Mucosa of rectum (tissue), 2 donors: ENCODE measurements around the gene C12orf56.
"Not testable (repeated sequence)": the region's sequence is repeated elsewhere in the genome, so short reads cannot be mapped to it uniquely, and the experiment has no call there.

ENCODE experiments used
- H3K27ac ChIP-seq, 2 donors: one replicate each; pipeline ENCODE4 v1.7.0; 2013; ENCODE audit warnings: inconsistent platforms in 2 of 2, low read depth in 2 of 2, low read length in 2 of 2
- H3K27me3 ChIP-seq, 2 donors: one replicate each; pipeline ENCODE4 v1.7.0; 2013; ENCODE audit warnings: low read length in 2 of 2; ENCODE audit not compliant: control insufficient read depth in 2 of 2, insufficient read depth in 2 of 2
- H3K36me3 ChIP-seq, 2 donors: one replicate each; pipeline ENCODE4 v1.7.0; 2013; ENCODE audit warnings: low read length in 2 of 2; ENCODE audit not compliant: control insufficient read depth in 2 of 2, insufficient read depth in 2 of 2
- H3K4me1 ChIP-seq, 2 donors: one replicate each; pipeline ENCODE4 v1.7.0; 2013; ENCODE audit warnings: low read length in 2 of 2, mild to moderate bottlenecking in 1 of 2; ENCODE audit not compliant: control insufficient read depth in 2 of 2, insufficient read depth in 2 of 2
- H3K4me3 ChIP-seq, 2 donors: one replicate each; pipeline ENCODE4 v1.7.0; 2013; ENCODE audit warnings: low read length in 2 of 2
- H3K9ac ChIP-seq, 2 donors: one replicate each; pipeline ENCODE4 v1.7.0; 2013; ENCODE audit warnings: low read length in 2 of 2, low read depth in 1 of 2, mild to moderate bottlenecking in 1 of 2
- H3K9me3 ChIP-seq, 2 donors: one replicate each; pipeline ENCODE4 v1.7.0; 2013; ENCODE audit warnings: low read length in 2 of 2; ENCODE audit not compliant: control insufficient read depth in 2 of 2
- donor health status: healthy.
- donor health status: Normal muscosa, but diverticular disease.

The C12orf56 gene

DNA sequence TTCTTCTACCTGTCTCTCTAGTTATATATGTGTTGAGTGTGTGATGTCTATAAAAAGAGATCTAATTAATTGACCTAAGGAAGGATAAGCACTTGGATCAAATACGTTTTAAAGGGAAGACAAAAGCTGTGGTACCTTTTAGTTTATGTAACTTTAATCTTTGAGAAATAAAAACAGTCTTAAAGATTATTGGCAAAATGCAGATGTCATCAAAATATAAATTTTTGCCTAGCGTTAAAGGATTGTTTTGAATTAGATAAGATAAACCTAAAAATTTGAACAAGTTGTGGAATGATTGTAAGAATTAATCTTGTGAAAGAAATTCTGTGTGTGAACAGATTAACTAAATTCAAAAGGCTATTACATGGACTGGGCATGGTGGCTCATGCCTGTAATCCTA lies 42.9 kb downstream of the C12orf56 start:
- Histone ChIP-seq H3K9ac (no peak overlapping the region), H3K9me3 (no peaks in the 10 kb centered on the region), H3K27ac (no peak overlapping the region), H3K36me3 (no peaks in the 10 kb centered on the region), H3K4me1 (no peaks in the 10 kb centered on the region), H3K4me3 (no peak overlapping the region), H3K27me3 (no peaks in the 10 kb centered on the region)

DNA sequence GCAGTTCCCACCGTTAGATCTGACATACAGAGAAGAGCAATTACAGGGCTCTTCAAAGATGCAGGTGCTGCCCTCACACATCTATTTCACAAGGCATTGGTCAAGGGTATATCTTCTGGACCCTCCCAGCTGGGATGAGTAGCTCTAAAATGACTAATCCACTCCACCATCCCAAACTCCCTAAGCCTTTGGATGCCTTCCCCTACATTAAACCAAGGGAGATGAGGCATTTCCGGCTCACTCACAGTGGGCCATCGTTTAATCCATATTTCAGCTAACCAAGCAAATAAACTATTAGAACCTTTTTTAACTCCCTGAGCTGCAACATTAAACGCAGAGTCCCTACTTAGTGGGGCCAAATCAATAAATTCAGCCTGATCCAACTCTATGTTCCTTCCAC lies 45.9 kb downstream of the C12orf56 start:
- not testable (repeated sequence) for H3K36me3 ChIP-seq, H3K4me3 ChIP-seq, H3K9me3 ChIP-seq, H3K27me3 ChIP-seq, H3K4me1 ChIP-seq, H3K27ac ChIP-seq, H3K9ac ChIP-seq

DNA sequence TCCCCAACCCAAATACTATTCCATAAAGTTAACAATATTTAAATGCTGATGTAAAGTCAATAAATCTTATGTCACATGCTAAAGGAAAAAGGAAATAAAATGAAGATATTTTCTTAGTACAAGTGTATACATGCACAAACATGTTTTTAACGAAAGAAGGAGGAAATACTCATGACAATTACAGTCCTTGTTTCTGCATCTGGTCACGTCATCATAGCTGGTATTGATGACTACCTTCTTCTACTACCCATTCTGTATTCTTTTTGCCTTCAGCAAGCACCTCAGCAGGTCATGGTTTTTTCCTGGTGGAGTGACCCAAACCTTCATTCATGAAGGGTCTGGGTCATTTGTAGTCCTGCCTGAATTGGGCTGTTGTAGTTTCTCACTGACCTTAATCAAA lies 50.0 kb downstream of the C12orf56 start:
- not testable (repeated sequence) for H3K4me1 ChIP-seq, H3K9me3 ChIP-seq, H3K36me3 ChIP-seq, H3K4me3 ChIP-seq, H3K27me3 ChIP-seq, H3K9ac ChIP-seq, H3K27ac ChIP-seq

DNA sequence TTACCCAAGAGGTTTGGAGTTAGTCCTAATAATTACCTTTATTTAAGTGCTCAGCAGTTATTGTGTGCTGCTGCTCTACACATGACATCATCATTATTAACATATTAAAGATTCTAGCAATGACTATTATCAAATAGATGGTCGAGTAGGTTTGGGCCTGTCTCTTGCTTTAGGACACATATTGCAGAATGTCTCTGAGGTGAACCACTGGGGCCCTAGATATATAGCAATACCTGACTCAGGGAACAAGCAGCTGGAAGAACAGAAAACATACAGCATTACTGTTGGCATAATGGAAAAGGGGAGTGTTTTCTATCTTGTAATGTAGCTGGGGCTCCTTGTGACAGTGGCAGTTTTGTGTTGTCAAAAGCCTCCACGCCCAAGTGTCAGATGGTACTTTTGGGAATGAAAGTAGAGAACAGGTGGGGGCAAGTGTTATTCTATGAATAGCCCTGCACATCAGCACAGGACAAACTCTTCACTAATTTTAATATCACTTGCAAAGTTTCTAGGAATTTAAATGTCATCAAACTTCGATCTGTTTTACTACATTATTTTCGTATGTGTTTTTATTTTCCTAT lies 54.6 kb downstream of the C12orf56 start:
- Histone ChIP-seq H3K9ac (no peak overlapping the region), H3K4me3 (no peak overlapping the region), H3K36me3 (no peaks in the 10 kb centered on the region), H3K27me3 (no peaks in the 10 kb centered on the region), H3K4me1 (no peaks in the 10 kb centered on the region), H3K9me3 (no peaks in the 10 kb centered on the region), H3K27ac (no peak overlapping the region)

DNA sequence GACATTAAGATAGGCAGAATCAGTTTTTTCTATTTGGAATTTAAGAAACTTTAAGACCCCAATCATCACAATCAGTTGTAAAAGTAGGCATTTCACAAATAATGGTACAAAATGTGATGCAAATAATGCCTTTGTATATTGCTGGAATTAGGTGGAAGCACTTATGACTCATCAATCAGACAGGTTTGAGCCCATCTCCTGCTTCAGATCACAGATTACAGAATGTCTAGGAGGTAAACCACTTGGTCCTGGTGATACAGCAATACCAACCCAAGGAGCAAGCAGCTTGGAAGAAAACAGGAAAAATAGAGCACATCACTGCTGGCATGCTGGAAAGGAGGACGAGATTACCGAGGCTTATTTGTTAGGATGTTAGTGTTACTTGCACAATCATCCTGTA lies 57.6 kb downstream of the C12orf56 start:
- Histone ChIP-seq H3K4me1 (no peaks in the 10 kb centered on the region), H3K9me3 (no peaks in the 10 kb centered on the region), H3K27me3 (no peaks in the 10 kb centered on the region)

DNA sequence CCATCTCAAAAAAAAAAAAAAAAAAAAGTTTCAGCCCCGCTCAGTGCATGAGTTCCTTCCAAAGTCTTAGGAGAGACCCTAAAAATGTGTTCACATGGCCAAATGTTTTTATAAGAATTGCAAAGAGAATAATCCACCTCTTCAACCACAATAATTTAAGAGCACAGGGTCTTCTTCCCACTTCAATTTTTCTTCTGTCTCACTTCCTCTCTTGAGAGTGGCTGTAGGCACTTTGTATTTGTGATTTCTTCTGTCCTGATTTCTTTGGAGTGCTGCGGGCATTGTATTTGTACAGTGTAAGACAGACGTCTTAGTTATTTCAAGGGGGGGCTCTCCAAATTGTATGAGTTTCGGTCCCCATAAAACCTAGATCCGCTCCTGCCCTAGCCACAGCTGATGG lies 58.3 kb downstream of the C12orf56 start:
- Histone ChIP-seq H3K9ac (no peak overlapping the region), H3K36me3 (no peaks in the 10 kb centered on the region), H3K9me3 (no peaks in the 10 kb centered on the region), H3K27ac (no peak overlapping the region), H3K27me3 (no peaks in the 10 kb centered on the region), H3K4me3 (no peak overlapping the region), H3K4me1 (no peaks in the 10 kb centered on the region)

More for the DNA sequence above, 57.6 kb downstream of the C12orf56 start:
- Histone ChIP-seq H3K9ac (no peak overlapping the region), H3K36me3 (no peaks in the 10 kb centered on the region), H3K4me3 (no peak overlapping the region), H3K27ac (no peak overlapping the region)

DNA sequence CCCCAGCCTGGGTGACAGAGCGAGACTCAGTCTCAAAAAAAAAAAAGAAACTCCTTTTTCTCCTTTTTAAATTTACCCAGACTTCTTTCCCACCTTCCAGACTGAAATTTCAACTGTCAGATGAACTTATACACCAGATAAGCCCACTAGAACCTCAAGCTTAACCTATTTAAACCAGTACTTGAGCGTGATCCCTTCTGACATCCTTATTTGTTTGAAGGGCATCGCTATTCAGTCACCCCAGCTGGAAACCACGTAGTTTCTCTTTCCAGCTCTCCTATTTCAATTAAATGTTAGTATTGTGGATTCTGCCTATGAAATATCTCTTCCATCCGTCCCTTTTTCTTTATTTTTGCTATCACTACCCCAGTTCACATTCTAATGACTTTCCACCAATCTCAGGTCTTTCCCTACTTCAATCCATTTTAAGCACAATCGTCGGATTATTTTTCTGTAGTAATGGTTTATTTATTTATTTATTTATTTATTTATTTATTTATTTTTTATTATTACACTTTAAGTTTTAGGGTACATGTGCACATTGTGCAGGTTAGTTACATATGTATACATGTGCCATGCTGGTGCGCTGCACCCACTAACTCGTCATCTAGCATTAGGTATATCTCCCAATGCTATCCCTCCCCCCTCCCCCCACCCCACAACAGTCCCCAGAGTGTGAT lies 61.4 kb downstream of the C12orf56 start:
- not testable (repeated sequence) for H3K27me3 ChIP-seq, H3K9me3 ChIP-seq, H3K27ac ChIP-seq, H3K9ac ChIP-seq, H3K4me3 ChIP-seq, H3K4me1 ChIP-seq, H3K36me3 ChIP-seq

DNA sequence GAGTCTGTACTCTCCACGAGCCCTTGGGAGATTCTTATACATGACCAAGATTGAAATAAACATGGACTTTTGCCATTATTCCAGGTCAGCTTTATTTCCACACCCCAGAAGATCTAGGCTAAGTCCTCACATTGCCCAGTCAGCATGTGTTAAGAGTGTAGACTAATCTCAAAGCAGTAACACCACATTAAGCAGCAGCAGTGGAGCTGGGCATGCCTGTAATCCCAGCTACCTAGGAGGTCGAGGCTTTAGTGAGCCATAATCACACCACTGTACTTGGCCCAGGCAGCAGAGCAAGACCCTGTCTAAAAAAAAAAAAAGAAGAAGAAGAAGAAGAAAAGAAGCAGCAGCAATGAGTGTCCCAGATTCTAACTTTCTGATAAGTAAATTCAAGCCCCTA lies 65.5 kb downstream of the C12orf56 start:
- no peak overlapping the region for H3K4me3 ChIP-seq
- no peaks in the 10 kb centered on the region for H3K4me1 ChIP-seq
- H3K27ac ChIP-seq, result no peak overlapping the region
- H3K27me3 ChIP-seq, result peaks cover 0 to 2% of the 10 kb centered on the region in 2 donors
- H3K9me3 ChIP-seq, result no peaks in the 10 kb centered on the region
- H3K9ac ChIP-seq, result no peak overlapping the region
- H3K36me3 ChIP-seq, result no peaks in the 10 kb centered on the region

DNA sequence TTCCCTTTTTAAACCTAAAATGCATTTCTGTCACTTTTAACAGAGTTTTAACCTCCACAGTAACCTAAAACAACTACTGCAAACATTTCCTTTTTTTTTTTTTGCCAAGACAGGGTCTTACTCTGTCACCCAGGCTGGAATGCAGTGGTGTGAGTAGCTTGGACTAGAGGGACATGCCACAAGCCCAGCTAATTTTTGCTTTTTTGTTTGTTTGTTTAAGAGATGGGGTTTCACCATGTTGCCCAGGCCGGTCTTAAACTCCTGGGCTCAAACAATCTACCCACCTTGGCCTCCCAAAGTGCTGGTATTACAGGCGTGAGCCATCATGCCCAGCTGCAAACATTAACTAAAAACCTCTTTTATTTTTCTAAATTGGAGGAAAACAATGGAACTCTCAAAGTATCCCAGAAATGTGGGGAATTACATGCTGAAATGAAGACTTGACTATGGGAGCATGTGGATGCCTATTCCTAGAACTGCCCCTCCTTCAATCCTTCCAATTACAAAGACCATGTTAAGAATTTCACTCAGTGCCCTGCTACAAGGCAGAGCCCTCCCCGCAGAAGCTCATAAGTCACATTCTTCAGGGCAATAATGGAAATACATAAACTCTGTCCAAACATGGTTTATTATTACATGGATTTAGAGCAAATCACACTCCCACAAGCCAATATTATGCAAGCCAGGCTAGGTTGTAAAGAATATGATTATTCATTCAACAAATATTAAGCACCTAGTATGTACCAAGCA lies 66.9 kb downstream of the C12orf56 start:
- Histone ChIP-seq H3K27me3 (peaks cover 0 to 2% of the 10 kb centered on the region in 2 donors), H3K4me3 (no peak overlapping the region), H3K4me1 (no peaks in the 10 kb centered on the region), H3K9ac (no peak overlapping the region), H3K9me3 (no peaks in the 10 kb centered on the region), H3K27ac (no peak overlapping the region), H3K36me3 (no peaks in the 10 kb centered on the region)

DNA sequence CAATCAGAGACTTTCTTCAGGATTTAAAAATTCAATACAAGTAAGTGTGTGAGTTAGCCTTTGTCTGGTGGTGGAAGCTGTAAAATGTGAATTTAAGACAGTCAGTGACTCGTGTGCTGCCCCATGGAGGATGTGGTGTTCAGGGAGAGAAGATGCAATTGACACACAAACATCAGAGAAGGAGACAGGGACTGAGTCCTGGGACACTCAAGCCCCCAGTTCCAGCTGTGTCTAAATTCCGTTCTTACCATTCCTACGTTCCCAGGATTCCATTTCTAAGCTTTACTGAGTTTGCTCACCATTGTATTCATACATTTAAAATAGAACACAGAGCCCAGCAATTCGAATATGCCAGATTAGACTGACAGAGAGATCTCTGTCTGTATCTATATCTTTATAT lies 67.6 kb downstream of the C12orf56 start:
- no peaks in the 10 kb centered on the region for H3K36me3 ChIP-seq
- H3K9me3 ChIP-seq, result no peaks in the 10 kb centered on the region
- no peaks in the 10 kb centered on the region for H3K4me1 ChIP-seq
- H3K9ac ChIP-seq, result no peak overlapping the region
- no peak overlapping the region for H3K4me3 ChIP-seq
- no peak overlapping the region for H3K27ac ChIP-seq
- H3K27me3 ChIP-seq, result peaks cover 0 to 2% of the 10 kb centered on the region in 2 donors
